Karpas-422 (cell line): ENCODE measurements around the gene EFNA5. TPM values are rescaled to one million over a fixed set of nuclear protein-coding genes. Genes with fewer than 3 reads are reported as not detected.

Experiments
- DNase-seq: peaks from one replicate; pipeline ENCODE4 v3.0.0-alpha.2; 2015
- H2AFZ ChIP-seq: fragments of 200-600 bp; sonication (generic); 2 replicates; pipeline ENCODE4 v1.6.1; 2014; ENCODE audit warnings: antibody characterized with exemption, low read length, mixed read lengths
- H3K27ac ChIP-seq: fragments of 200-600 bp; sonication (generic); 2 replicates; pipeline ENCODE4 v1.5.1; 2014; ENCODE audit warnings: mild to moderate bottlenecking, low read length, moderate library complexity
- H3K27me3 ChIP-seq: fragments of 200-600 bp; sonication (generic); 2 replicates; pipeline ENCODE4 v1.6.1; 2014; ENCODE audit warnings: low read length, mixed read lengths
- H3K36me3 ChIP-seq: fragments of 200-600 bp; sonication (generic); 2 replicates; pipeline ENCODE4 v1.6.1; 2014; ENCODE audit warnings: low read length, mixed read lengths; ENCODE audit not compliant: insufficient read depth
- H3K4me1 ChIP-seq: fragments of 200-600 bp; sonication (generic); 2 replicates; pipeline ENCODE4 v1.6.1; 2014; ENCODE audit warnings: mild to moderate bottlenecking, low read length, mixed read lengths
- H3K4me2 ChIP-seq: fragments of 200-600 bp; sonication (generic); 2 replicates; pipeline ENCODE4 v1.6.1; 2014; ENCODE audit warnings: low read length, low read depth, mild to moderate bottlenecking; ENCODE audit not compliant: poor library complexity, severe bottlenecking
- H3K4me3 ChIP-seq: fragments of 200-600 bp; sonication (generic); 2 replicates; pipeline ENCODE4 v1.5.1; 2014; ENCODE audit warnings: mild to moderate bottlenecking, antibody characterized with exemption, low read length, mixed read lengths
- H3K79me2 ChIP-seq: fragments of 200-600 bp; sonication (generic); 2 replicates; pipeline ENCODE4 v1.6.1; 2014; ENCODE audit warnings: mild to moderate bottlenecking, low read length, mixed read lengths
- H3K9ac ChIP-seq: fragments of 200-600 bp; sonication (generic); 2 replicates; pipeline ENCODE4 v1.6.0; 2014; ENCODE audit warnings: low read length
- H3K9me2 ChIP-seq: fragments of 200-600 bp; sonication (generic), shearing (Covaris generic); replicated peaks from 2 replicates; pipeline ENCODE4 v1.6.0; 2014; ENCODE audit warnings: mild to moderate bottlenecking, low read length, moderate library complexity; ENCODE audit not compliant: insufficient read depth
- H3K9me3 ChIP-seq: fragments of 300-700, 200-600 bp; sonication (generic); 2 replicates; pipeline ENCODE4 v1.6.1; 2014; ENCODE audit warnings: low read length, mixed read lengths
- H4K20me1 ChIP-seq: fragments of 200-600 bp; sonication (generic); 2 replicates; pipeline ENCODE4 v1.6.1; 2014; ENCODE audit warnings: mild to moderate bottlenecking, antibody characterized with exemption, low read length, low read depth; ENCODE audit not compliant: insufficient read depth
- total RNA-seq: library from RNA; depleted of rRNA; stranded (reverse); fragments of >200 nt; shearing (Covaris generic); gene quantifications from 2 replicates; pipeline ENCODE4 v1.2.3, GENCODE V29; 2014; ENCODE audit warnings: low replicate concordance

EFNA5 gene
- total RNA-seq, 1 experiment from 2014 or later: not detected

DNA sequence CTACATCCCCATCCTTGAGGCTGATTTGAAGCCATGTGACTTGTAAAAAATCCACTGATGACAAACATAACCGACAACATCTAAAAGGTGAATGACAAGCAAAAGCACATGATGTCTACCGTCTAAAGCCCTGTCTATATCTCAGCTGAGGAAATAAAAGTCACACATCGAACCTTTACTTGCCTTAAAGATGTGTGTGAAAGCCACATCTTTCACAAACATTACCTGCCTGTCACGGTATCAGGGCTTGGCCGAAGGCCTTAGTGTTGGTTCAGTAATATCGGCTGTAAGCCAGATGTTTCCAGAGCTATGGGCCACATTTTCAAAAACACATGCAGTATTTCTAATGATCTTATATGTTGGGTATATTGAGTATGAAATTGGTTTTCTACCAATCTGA, 125.8 kb downstream of the EFNA5 start:
- H3K4me3 ChIP-seq: no peak overlapping the region
- H3K4me2 ChIP-seq: no peak overlapping the region
- no peak overlapping the region for H2AFZ ChIP-seq
- no peaks in the 10 kb centered on the region for H3K9me3 ChIP-seq
- H3K79me2 ChIP-seq: no peaks in the 10 kb centered on the region
- H3K27me3 ChIP-seq: no peaks in the 10 kb centered on the region
- no peak overlapping the region for H3K9ac ChIP-seq
- no peak for DNase-seq
- H4K20me1 ChIP-seq: no peaks in the 10 kb centered on the region
- no peaks in the 10 kb centered on the region for H3K36me3 ChIP-seq
- H3K4me1 ChIP-seq: no peaks in the 10 kb centered on the region
- no peak overlapping the region for H3K27ac ChIP-seq
- 0 out of 2 replicates have a peak, but pooled peaks cover 2% of the 10 kb centered on the region for H3K9me2 ChIP-seq

DNA sequence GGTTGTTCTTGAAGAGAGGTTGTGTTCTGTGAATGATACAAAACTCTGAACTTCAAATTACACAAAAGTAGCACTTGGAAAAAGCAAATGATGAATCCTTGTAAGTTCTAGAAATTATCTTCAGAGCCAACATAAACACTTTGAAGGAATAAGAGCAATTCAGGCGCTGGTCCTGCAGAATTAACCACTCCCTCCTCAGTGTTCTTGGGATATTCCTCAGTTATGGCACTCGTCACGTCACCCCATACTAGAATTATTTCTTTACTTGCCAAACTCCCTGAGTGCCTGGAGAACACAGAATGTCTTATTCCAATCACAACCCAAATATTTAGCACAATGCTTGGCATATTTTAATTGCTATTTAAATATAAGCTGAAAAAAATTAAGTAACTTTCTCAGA, 126.3 kb downstream of the EFNA5 start:
- H3K79me2 ChIP-seq: no peaks in the 10 kb centered on the region
- no peak overlapping the region for H3K4me2 ChIP-seq
- H3K9me3 ChIP-seq: no peaks in the 10 kb centered on the region
- H3K27me3 ChIP-seq: no peaks in the 10 kb centered on the region
- DNase-seq: no peak
- no peak overlapping the region for H3K9ac ChIP-seq
- H3K4me1 ChIP-seq: no peaks in the 10 kb centered on the region
- no peaks in the 10 kb centered on the region for H3K36me3 ChIP-seq
- H2AFZ ChIP-seq: no peak overlapping the region
- H3K9me2 ChIP-seq: 0 out of 2 replicates have a peak, but pooled peaks cover 2% of the 10 kb centered on the region
- H3K27ac ChIP-seq: no peak overlapping the region
- no peaks in the 10 kb centered on the region for H4K20me1 ChIP-seq
- H3K4me3 ChIP-seq: no peak overlapping the region

DNA sequence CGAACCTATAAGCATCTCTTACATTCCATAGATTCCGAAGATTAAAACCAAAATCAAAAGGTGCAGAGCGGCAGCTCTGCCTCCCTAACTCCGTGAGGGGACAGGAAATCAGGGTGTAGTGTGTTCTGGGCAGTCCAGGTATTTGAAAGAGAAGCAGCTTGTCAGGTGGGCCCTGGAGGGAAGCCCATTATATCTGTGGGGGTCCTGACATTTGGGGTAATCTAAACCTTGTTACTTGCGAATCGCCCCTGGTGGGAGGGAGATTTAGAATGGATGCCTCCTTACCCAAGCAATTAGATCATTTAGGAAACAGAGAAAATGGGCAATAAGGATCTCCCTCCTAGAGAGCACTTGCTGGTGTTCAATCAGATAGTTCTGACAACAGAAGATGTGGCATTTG, 126.9 kb downstream of the EFNA5 start:
- no peak overlapping the region for H2AFZ ChIP-seq
- H3K9ac ChIP-seq: no peak overlapping the region
- no peaks in the 10 kb centered on the region for H3K36me3 ChIP-seq
- H3K79me2 ChIP-seq: no peaks in the 10 kb centered on the region
- no peaks in the 10 kb centered on the region for H3K4me1 ChIP-seq
- no peak overlapping the region for H3K4me2 ChIP-seq
- no peak for DNase-seq
- no peaks in the 10 kb centered on the region for H3K27me3 ChIP-seq
- H4K20me1 ChIP-seq: no peaks in the 10 kb centered on the region
- 0 out of 2 replicates have a peak, but pooled peaks cover 2% of the 10 kb centered on the region for H3K9me2 ChIP-seq
- no peak overlapping the region for H3K27ac ChIP-seq
- H3K4me3 ChIP-seq: no peak overlapping the region
- H3K9me3 ChIP-seq: no peaks in the 10 kb centered on the region

DNA sequence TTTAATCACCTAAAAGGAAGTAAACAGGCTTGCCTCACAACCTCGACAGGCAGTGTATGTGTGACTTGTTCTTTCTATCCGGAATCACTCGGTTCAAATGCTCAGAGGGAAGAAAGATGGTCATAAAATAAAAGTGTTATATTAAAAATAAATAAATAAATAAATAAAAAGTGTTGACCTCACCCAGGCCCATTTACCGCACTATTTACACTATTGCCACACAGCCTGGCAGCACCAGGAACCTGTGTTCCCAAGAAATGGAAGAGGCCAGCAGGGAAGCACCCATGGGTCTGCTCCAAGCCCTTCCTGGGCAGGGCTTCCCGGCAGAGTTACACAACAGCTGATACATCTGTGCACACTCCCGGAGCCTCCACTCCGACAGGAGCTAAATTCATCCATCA, 127.9 kb downstream of the EFNA5 start:
- no peaks in the 10 kb centered on the region for H3K4me1 ChIP-seq
- no peak overlapping the region for H3K4me2 ChIP-seq
- no peak overlapping the region for H2AFZ ChIP-seq
- no peak overlapping the region for H3K9ac ChIP-seq
- H3K79me2 ChIP-seq: no peaks in the 10 kb centered on the region
- DNase-seq: no peak
- no peaks in the 10 kb centered on the region for H3K27me3 ChIP-seq
- H3K9me3 ChIP-seq: no peaks in the 10 kb centered on the region
- no peaks in the 10 kb centered on the region for H3K36me3 ChIP-seq
- H3K27ac ChIP-seq: no peak overlapping the region
- no peak overlapping the region for H3K4me3 ChIP-seq
- H4K20me1 ChIP-seq: no peaks in the 10 kb centered on the region
- H3K9me2 ChIP-seq: no peaks in the 10 kb centered on the region

DNA sequence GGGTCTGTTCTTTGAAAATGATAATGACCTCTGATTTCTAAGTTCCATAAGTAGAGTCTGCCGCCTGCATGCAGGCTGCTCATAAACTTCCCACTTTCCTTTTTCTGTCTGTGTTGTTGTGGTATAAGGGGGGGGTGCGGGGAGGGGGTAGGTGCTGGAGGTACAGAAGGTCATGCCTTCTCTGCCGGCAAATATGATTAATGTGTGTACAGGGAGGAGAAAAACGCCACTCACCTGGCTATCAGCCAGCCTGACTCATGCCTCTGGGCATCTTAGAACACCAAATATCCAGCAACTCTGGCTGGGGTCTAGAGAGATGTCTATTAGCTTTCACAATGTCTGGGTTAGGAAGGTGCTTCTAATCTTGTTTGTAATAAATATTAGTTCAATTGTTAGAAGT, 128.3 kb downstream of the EFNA5 start:
- Histone ChIP-seq H3K9ac (no peak overlapping the region), H3K4me1 (no peaks in the 10 kb centered on the region), H2AFZ (no peak overlapping the region), H3K4me2 (no peak overlapping the region), H3K9me3 (no peaks in the 10 kb centered on the region), H3K27me3 (no peaks in the 10 kb centered on the region), H3K36me3 (no peaks in the 10 kb centered on the region), H3K9me2 (no peaks in the 10 kb centered on the region), H3K27ac (no peak overlapping the region), H4K20me1 (no peaks in the 10 kb centered on the region), H3K4me3 (no peak overlapping the region), H3K79me2 (no peaks in the 10 kb centered on the region)
- DNase-seq: no peak

DNA sequence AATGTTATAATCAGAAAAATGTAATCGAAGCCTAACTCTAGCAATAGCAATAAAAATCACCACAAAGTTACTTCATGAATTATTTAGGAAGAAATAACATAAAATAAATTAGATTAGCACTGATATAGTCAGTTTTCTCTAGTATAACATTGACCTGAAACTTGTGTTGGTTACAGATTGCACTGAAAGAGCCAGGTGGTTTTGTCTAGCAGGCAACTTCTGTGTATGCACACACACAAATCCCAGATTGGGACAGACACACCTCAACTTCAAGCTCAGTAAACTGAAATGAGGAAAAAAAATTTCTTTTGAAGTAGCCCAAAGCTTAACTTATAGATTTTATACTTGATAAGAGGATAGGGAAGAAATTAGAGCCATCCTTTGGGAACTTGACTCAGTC, 129.3 kb downstream of the EFNA5 start:
- DNase-seq: no peak
- H2AFZ ChIP-seq: no peak overlapping the region
- H3K36me3 ChIP-seq: no peaks in the 10 kb centered on the region
- no peaks in the 10 kb centered on the region for H3K9me3 ChIP-seq
- H3K27ac ChIP-seq: no peak overlapping the region
- no peaks in the 10 kb centered on the region for H4K20me1 ChIP-seq
- no peaks in the 10 kb centered on the region for H3K79me2 ChIP-seq
- H3K9ac ChIP-seq: no peak overlapping the region
- H3K9me2 ChIP-seq: no peaks in the 10 kb centered on the region
- H3K4me1 ChIP-seq: no peaks in the 10 kb centered on the region
- no peak overlapping the region for H3K4me2 ChIP-seq
- H3K27me3 ChIP-seq: no peaks in the 10 kb centered on the region
- H3K4me3 ChIP-seq: no peak overlapping the region

DNA sequence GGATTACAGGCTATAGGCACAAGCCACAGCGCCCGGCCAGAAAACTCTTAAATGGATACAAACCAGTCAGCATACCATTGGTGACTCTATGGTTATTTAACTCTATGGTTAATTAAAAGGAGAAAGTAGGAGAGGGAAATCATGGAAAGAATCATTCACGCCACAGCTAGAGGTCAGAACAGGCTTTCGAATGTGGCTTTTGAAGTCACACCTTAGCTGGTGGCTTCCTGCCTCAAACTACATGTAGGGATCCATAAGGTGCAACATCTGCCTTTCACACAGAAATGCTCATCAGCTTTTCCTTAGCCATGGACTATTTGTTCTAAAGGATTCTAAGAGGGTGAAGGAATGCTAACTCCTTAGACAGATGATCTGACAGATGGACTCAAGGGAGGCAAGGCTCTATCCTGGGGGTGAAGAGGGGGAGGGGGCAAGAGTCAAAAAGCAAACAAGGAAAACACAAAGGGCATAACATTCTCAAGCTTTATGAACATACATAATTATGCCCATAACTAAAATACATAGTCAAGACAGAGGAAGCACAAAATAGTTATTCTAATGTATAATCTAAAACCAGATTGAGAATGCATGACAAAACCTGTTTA, 130.9 kb downstream of the EFNA5 start:
- H3K4me2 ChIP-seq: no peak overlapping the region
- no peak overlapping the region for H3K9ac ChIP-seq
- no peaks in the 10 kb centered on the region for H3K79me2 ChIP-seq
- H2AFZ ChIP-seq: no peak overlapping the region
- no peak overlapping the region for H3K4me3 ChIP-seq
- no peaks in the 10 kb centered on the region for H3K9me3 ChIP-seq
- no peak overlapping the region for H3K27ac ChIP-seq
- no peaks in the 10 kb centered on the region for H3K36me3 ChIP-seq
- H3K27me3 ChIP-seq: no peaks in the 10 kb centered on the region
- H3K4me1 ChIP-seq: no peaks in the 10 kb centered on the region
- DNase-seq: no peak
- H3K9me2 ChIP-seq: no peaks in the 10 kb centered on the region
- H4K20me1 ChIP-seq: no peaks in the 10 kb centered on the region

DNA sequence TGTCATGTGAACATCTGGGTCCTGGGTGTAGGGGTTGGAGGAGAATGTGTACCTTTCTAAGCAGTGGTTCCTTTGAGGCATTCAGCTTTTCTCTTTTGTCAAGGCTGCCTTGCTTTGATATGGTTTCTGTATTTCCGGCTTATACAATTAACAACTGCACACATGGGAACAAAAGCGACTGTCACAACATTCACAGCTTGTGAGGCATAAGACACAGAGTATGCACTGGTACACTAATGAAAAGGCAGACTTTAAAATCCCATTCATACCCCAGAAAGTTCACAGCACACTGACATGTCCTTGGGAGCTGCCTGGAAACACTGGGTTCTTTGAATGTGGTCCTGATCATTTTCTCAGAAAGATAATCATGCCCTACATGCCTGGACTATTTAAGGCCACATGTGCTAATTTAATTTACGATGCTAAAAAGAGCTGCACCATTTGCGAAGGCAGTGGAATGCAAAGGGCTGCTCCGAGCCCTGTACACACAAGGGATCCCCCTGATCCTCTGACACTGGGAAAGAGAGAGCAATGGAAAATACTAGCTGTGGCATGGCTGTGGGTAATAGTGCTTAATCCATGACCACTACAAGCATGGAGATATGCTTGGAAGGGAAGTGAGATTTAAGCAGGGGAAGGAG, 131.8 kb downstream of the EFNA5 start:
- H3K4me3 ChIP-seq: no peak overlapping the region

More for the DNA sequence above, 131.8 kb downstream of the EFNA5 start:
- Histone ChIP-seq H3K9ac (no peak overlapping the region), H3K4me1 (no peaks in the 10 kb centered on the region), H3K79me2 (no peaks in the 10 kb centered on the region), H3K4me2 (no peak overlapping the region), H3K9me3 (no peaks in the 10 kb centered on the region), H4K20me1 (no peaks in the 10 kb centered on the region), H3K9me2 (no peaks in the 10 kb centered on the region), H3K27ac (no peak overlapping the region), H3K36me3 (no peaks in the 10 kb centered on the region), H2AFZ (no peak overlapping the region), H3K27me3 (no peaks in the 10 kb centered on the region)
- DNase-seq: no peak
